GM12878 (cell line): ENCODE data around the gene SLF2. TPM values are rescaled to one million over a fixed set of nuclear protein-coding genes. Genes with fewer than 3 reads are reported as not detected.

Source experiments
- ATAC-seq: fragments of 200-7000 bp; cut with Tn5 transposase; 3 replicates; pipeline ENCODE4 v1.9.1; 2020; ENCODE audit warnings: mild to moderate bottlenecking, moderate library complexity
- BruUV-seq: library from RNA; stranded (reverse); fragments of 400-500 nt; replicated peaks from 2 replicates; lab custom pipeline; 2021; lab: Mats Ljungman, UMichigan
- CTCF ChIA-PET: fragments of 300-600 bp; sonication (Branson Sonifier 250); formaldehyde crosslinking; extraction: SDS; loops from one replicate; lab custom pipeline; 2021; ENCODE audit warnings: inconsistent platforms; lab: Yijun Ruan, JAX
- POLR2A ChIA-PET: fragments of 350-600 bp; formaldehyde crosslinking; extraction: SDS; loops from one replicate; lab custom pipeline; 2021; ENCODE audit warnings: inconsistent platforms; lab: Charles Lee
- RAD21 ChIA-PET: fragments of 300-600 bp; sonication (Branson Sonifier 250); formaldehyde crosslinking; loops from one replicate; lab custom pipeline; 2023; ENCODE audit warnings: antibody characterized with exemption; ENCODE audit not compliant: unreplicated experiment; lab: Charles Lee
- SMC1A ChIA-PET: fragments of 300-600 bp; sonication (Branson Sonifier 250); formaldehyde crosslinking; loops from one replicate; lab custom pipeline; 2023; ENCODE audit not compliant: unreplicated experiment, uncharacterized antibody; lab: Charles Lee
- DNase-seq: peaks from one replicate; pipeline ENCODE4 v3.0.0-alpha.2; 2011; ENCODE audit warnings: low read depth, low spot score
- FAIRE-seq: peaks from 3 replicates; lab custom pipeline; 2011; peaks lifted over from hg19 to GRCh38; lab: Jason Lieb, UNC
- H2AFZ ChIP-seq: 2 replicates; pipeline ENCODE4 v1.6.0; 2011; ENCODE audit warnings: low read depth, low read length, control low read depth; ENCODE audit not compliant: control insufficient read depth
- H3K27ac ChIP-seq: 2 replicates; pipeline ENCODE4 v1.5.1; 2011; ENCODE audit warnings: control low read depth; ENCODE audit not compliant: control insufficient read depth, insufficient read depth
- H3K27me3 ChIP-seq, 2 experiments: replicated peaks in 1 of 2; 2 replicates each; pipeline versions ENCODE4 v1.6.0 to v1.6.1; 2011; ENCODE audit warnings: low read length in 1 of 2; ENCODE audit not compliant: control insufficient read depth in 2 of 2, insufficient read depth in 2 of 2
- H3K36me3 ChIP-seq, 2 experiments: 2 replicates each; pipeline ENCODE4 v1.5.1; 2011; ENCODE audit warnings: low read length in 1 of 2; ENCODE audit not compliant: control insufficient read depth in 2 of 2, insufficient read depth in 2 of 2
- H3K4me1 ChIP-seq: 2 replicates; pipeline ENCODE4 v1.6.1; 2011; ENCODE audit warnings: mild to moderate bottlenecking, low read length, moderate library complexity, mixed read lengths; ENCODE audit not compliant: control insufficient read depth, insufficient read depth
- H3K4me2 ChIP-seq: 2 replicates; pipeline ENCODE4 v1.6.0; 2011; ENCODE audit warnings: control low read depth; ENCODE audit not compliant: control insufficient read depth, insufficient read depth
- H3K4me3 ChIP-seq: fragments of 200-600 bp; sonication (generic); 2 replicates; pipeline ENCODE4 v1.5.1; 2016
- H3K79me2 ChIP-seq: 2 replicates; pipeline ENCODE4 v1.6.0; 2011; ENCODE audit warnings: low read length; ENCODE audit not compliant: control insufficient read depth, insufficient read depth
- H3K9ac ChIP-seq: 2 replicates; pipeline ENCODE4 v1.8.0; 2011; ENCODE audit warnings: low read length, control low read depth, mixed read lengths; ENCODE audit not compliant: control insufficient read depth, insufficient read depth
- H3K9me3 ChIP-seq: replicated peaks from 3 replicates; pipeline ENCODE4 v1.5.1; 2011; ENCODE audit warnings: mild to moderate bottlenecking, low read length; ENCODE audit not compliant: control insufficient read depth, insufficient read depth
- H4K20me1 ChIP-seq: 2 replicates; pipeline ENCODE4 v1.6.0; 2011; ENCODE audit not compliant: control insufficient read depth, insufficient read depth
- DPF2 ChIP-seq: fragments of 450-650 bp; IDR thresholded peaks from 2 replicates; pipeline ENCODE4 v1.6.1; 2017; ENCODE audit warnings: mild to moderate bottlenecking
- KDM1A ChIP-seq: fragments of 200-600 bp; sonication (generic); IDR thresholded peaks from 2 replicates; pipeline ENCODE4 v1.6.1; 2016; ENCODE audit warnings: borderline replicate concordance
- MEF2A ChIP-seq: IDR thresholded peaks from 2 replicates; pipeline ENCODE4 v1.6.1; 2011; ENCODE audit warnings: low read depth, mild to moderate bottlenecking, low read length, moderate library complexity; ENCODE audit not compliant: insufficient read depth
- MTA2 ChIP-seq: fragments of 450-650 bp; IDR thresholded peaks from 2 replicates; pipeline ENCODE4 v1.6.1; 2016; ENCODE audit warnings: low read depth, mild to moderate bottlenecking, moderate library complexity
- NFIC ChIP-seq: IDR thresholded peaks from 2 replicates; pipeline ENCODE4 v1.6.1; 2012; ENCODE audit warnings: low read depth, mild to moderate bottlenecking, inconsistent platforms, low read length, moderate library complexity
- NFXL1 ChIP-seq: fragments of 450-650 bp; IDR thresholded peaks from 2 replicates; pipeline ENCODE4 v1.6.1; 2017; ENCODE audit warnings: antibody characterized with exemption, mild to moderate bottlenecking, borderline replicate concordance
- PBX3 ChIP-seq: IDR thresholded peaks from 2 replicates; pipeline ENCODE4 v1.6.1; 2011; ENCODE audit warnings: mild to moderate bottlenecking, low read depth, low read length, moderate library complexity; ENCODE audit not compliant: insufficient replicate concordance
- POLR2AphosphoS5 ChIP-seq: IDR thresholded peaks from 2 replicates; pipeline ENCODE4 v1.6.1; 2011; ENCODE audit warnings: mild to moderate bottlenecking, low read length, inconsistent platforms
- TCF12 ChIP-seq: IDR thresholded peaks from 2 replicates; pipeline ENCODE4 v1.6.1; 2011; ENCODE audit warnings: low read depth, mild to moderate bottlenecking, low read length
- WGBS: methylation state at CpG from one replicate; pipeline ENCODE4 v1.1.6; 2016; ENCODE audit warnings: low lambda C conversion rate; ENCODE audit not compliant: insufficient replicate concordance, insufficient coverage; ENCODE audit errors: missing lambda C conversion rate; 5-methylcytosine and 5-hydroxymethylcytosine counted together
- in situ Hi-C: fragments of 300-500 bp; cut with MboI; formaldehyde crosslinking; loops from 9 replicates; pipeline ENCODE4 v1.14.3; 2018; ENCODE audit warnings: mixed read lengths
- intact Hi-C: fragments of 100-400 bp; cut with micrococcal nuclease; formaldehyde crosslinking; loops from one replicate; pipeline ENCODE4 v1.14.2; 2022; ENCODE audit not compliant: unreplicated experiment
- polyA plus RNA-seq, 11 experiments: library from polyadenylated mRNA; depleted of rRNA in 4 of 11; unstranded in 6 of 11; stranded (reverse) in 5 of 11; fragments of >200 nt; fragmentation: Nextera tagmentation in 4 of 11; fragmentation: Illumina TruSeq in 1 of 11; extraction: Ambion mirVana in 4 of 11; extraction: Trizol in 1 of 11; gene quantifications; 1 replicate in 1 of 11; 2 replicates in 10 of 11; pipeline versions ENCODE4 v1.2.1 to v1.2.3, GENCODE V29; 2011 to 2016; ENCODE audit warnings: inconsistent platforms in 2 of 11, missing spikeins in 2 of 11, low read depth in 1 of 11
- total RNA-seq, 4 experiments: library from RNA; depleted of rRNA in 3 of 4; stranded (reverse); fragments of >200 nt in 3 of 4; fragmentation: Illumina TruSeq in 1 of 4; extraction: Trizol in 1 of 4; gene quantifications; 2 replicates each; pipeline versions ENCODE4 v1.2.1 to v1.2.3, GENCODE V29; 2013 to 2021
- TF ChIP-seq, protein P1 (sequence below): fragments of 450-650 bp; IDR thresholded peaks from 2 replicates; pipeline ENCODE4 v1.6.1; 2017; ENCODE audit warnings: mild to moderate bottlenecking
- TF ChIP-seq, protein P2 (sequence below): fragments of 450-650 bp; IDR thresholded peaks from 2 replicates; pipeline ENCODE4 v1.6.1; 2016; ENCODE audit warnings: mild to moderate bottlenecking, moderate library complexity, borderline replicate concordance

SLF2 gene
- total and polyA plus RNA-seq, 10 of the 15 experiments (the other 5 are each of a cell fraction or from before 2014, with no cell fraction given), result 3.0 to 25.2 (median 17.9) TPM

DNA sequence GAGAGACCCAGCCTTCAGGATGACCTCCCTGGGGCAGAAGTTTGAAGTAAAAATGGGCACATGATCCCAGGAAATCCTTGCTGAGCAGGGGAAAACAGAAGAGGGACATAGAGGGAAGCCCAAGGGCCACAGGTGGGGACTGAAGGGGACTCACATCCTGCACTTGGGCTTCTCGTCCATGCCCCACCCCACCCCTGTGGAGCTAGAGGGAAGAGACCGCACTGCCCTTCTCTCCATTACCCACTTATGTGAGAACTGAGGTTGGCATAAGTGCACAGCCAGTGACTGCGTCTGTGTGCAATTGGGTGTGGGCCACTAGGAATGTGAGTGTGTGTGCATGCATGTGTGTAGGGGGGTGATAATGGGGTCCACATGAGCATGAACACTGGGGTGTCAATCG, 43.4 kb upstream of the SLF2 start:
- Histone ChIP-seq H2AFZ (no peak overlapping the region), H3K4me2 (no peak overlapping the region), H3K9ac (no peak overlapping the region), H3K9me3 (no peaks in the 10 kb centered on the region), H3K27me3 (peaks cover 4 to 10% of the 10 kb centered on the region in 2 experiments; a peak in 2 of 4 replicates), H3K4me1 (no peaks in the 10 kb centered on the region), H3K27ac (no peak overlapping the region), H4K20me1 (no peaks in the 10 kb centered on the region)
- DNase-seq (no peak), FAIRE-seq (no peak)
- BruUV-seq, result no TSS peak
- in situ Hi-C loops, result no loop called here
- intact Hi-C loops, result no loop called here
- CTCF ChIA-PET, result no interaction called here
- POLR2A ChIA-PET, result no interaction called here
- no peak for TF ChIP-seq MEF2A
- no peak for TF ChIP-seq NFIC
- TF ChIP-seq, protein P1, sequence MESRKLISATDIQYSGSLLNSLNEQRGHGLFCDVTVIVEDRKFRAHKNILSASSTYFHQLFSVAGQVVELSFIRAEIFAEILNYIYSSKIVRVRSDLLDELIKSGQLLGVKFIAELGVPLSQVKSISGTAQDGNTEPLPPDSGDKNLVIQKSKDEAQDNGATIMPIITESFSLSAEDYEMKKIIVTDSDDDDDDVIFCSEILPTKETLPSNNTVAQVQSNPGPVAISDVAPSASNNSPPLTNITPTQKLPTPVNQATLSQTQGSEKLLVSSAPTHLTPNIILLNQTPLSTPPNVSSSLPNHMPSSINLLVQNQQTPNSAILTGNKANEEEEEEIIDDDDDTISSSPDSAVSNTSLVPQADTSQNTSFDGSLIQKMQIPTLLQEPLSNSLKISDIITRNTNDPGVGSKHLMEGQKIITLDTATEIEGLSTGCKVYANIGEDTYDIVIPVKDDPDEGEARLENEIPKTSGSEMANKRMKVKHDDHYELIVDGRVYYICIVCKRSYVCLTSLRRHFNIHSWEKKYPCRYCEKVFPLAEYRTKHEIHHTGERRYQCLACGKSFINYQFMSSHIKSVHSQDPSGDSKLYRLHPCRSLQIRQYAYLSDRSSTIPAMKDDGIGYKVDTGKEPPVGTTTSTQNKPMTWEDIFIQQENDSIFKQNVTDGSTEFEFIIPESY, result no peak
- TF ChIP-seq NFXL1, result no peak
- no peak for TF ChIP-seq KDM1A
- TF ChIP-seq PBX3, result no peak
- no peak for TF ChIP-seq DPF2
- no peak for TF ChIP-seq TCF12
- TF ChIP-seq, protein P2, sequence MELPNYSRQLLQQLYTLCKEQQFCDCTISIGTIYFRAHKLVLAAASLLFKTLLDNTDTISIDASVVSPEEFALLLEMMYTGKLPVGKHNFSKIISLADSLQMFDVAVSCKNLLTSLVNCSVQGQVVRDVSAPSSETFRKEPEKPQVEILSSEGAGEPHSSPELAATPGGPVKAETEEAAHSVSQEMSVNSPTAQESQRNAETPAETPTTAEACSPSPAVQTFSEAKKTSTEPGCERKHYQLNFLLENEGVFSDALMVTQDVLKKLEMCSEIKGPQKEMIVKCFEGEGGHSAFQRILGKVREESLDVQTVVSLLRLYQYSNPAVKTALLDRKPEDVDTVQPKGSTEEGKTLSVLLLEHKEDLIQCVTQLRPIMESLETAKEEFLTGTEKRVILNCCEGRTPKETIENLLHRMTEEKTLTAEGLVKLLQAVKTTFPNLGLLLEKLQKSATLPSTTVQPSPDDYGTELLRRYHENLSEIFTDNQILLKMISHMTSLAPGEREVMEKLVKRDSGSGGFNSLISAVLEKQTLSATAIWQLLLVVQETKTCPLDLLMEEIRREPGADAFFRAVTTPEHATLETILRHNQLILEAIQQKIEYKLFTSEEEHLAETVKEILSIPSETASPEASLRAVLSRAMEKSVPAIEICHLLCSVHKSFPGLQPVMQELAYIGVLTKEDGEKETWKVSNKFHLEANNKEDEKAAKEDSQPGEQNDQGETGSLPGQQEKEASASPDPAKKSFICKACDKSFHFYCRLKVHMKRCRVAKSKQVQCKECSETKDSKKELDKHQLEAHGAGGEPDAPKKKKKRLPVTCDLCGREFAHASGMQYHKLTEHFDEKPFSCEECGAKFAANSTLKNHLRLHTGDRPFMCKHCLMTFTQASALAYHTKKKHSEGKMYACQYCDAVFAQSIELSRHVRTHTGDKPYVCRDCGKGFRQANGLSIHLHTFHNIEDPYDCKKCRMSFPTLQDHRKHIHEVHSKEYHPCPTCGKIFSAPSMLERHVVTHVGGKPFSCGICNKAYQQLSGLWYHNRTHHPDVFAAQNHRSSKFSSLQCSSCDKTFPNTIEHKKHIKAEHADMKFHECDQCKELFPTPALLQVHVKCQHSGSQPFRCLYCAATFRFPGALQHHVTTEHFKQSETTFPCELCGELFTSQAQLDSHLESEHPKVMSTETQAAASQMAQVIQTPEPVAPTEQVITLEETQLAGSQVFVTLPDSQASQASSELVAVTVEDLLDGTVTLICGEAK, result no peak
- no peak for TF ChIP-seq POLR2AphosphoS5
- TF ChIP-seq MTA2, result no peak
- TF ChIP-seq, all 136 proteins: peak for 0
- RAD21 ChIA-PET, result no interaction called here
- Histone ChIP-seq H3K36me3 (no peaks in the 10 kb centered on the region), H3K79me2 (no peaks in the 10 kb centered on the region), H3K4me3 (no peak overlapping the region)
- no peak for ATAC-seq
- SMC1A ChIA-PET, result no interaction called here
- WGBS, result 47% methylated on average over 4 of the region's 4 CpGs
